GM18907 (cell line): ENCODE results near the gene NPL.

Experiments used
- ATAC-seq: cut with Tn5 transposase; IDR thresholded peaks from one replicate; pipeline ENCODE4 v1.9.1; 2021; ENCODE audit warnings: mild to moderate bottlenecking, moderate library complexity; ENCODE audit not compliant: unreplicated experiment

Gene NPL

GRCh38 chr1:182861994-182862393 is 72.4 kb downstream of the NPL start:
- no peak for ATAC-seq

DNA sequence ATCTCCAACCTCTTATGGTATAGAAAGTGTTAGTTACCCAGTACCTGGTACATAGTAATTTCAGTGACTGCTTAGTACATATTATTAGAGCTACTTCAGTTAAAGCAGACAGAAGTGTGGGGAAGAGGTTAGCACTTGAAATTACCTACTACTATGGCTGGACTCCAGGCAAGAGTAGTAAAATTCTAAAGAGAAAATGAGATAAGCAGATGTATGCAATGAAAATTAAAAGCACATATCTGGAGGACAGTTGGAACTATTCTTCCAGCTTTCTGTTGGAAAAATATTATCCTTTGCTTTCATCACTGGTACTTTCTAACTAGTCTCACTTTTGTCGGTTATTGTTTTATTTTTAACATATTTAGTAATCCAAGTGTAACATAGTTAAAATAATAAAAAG is 73.3 kb downstream of the NPL start:
- ATAC-seq = no peak

GRCh38 chr1:182863940-182864339 is 74.4 kb downstream of the NPL start:
- no peak for ATAC-seq

- no peak for ATAC-seq
Observed at GRCh38 chr1:182867861-182868260, 78.3 kb downstream of the NPL start.

DNA sequence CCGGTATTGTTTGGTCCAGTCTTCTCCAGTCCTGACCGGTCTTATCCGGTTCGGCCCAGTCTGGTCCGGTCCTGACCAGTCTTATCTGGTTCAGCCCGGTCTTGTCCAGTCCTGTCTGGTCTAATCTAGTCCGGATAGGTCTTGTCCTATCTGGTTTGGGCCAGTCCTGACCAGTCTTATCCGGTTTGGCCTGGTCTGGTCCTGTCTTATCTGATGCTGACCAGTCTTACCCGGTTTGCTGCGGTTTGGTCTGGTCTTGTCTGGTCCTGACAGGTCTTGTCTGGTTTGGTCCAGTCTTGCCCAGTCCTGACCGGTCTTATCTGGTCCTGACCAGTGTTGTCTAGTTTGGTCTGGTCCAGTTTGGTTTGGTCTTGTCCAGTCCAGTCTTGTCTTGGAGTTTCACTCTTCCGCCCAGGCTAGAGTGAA is 79.7 kb downstream of the NPL start:
- no peak for ATAC-seq

- no peak for ATAC-seq
Observed at GRCh38 chr1:182872881-182873280, 83.3 kb downstream of the NPL start.

- ATAC-seq = no peak
Observed at GRCh38 chr1:182875889-182876288, 86.3 kb downstream of the NPL start.

DNA sequence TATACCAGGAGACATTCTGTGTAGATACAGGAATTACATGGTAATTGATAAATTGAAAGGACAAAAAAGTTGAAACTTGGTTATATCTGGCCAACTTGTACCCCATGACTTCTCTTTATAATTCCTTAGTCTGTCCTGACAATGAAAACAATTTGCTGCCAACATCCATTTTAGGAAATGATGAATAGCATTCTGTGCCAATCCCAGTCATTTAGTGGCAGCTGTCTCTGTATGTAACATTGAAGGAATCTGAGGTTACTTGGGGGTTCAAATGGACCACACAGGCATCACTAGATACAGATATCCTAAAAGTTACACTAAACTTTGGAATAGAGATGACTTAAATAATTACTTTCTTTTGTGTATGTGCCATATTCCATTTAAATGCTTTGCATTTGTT is 87.8 kb downstream of the NPL start:
- no peak for ATAC-seq

GRCh38 chr1:182877842-182878241 is 88.3 kb downstream of the NPL start:
- ATAC-seq = no peak
